GM18951 (cell line): Measurements from ENCODE around the gene ELL2.
"Not testable (repeated sequence)": the region's sequence is repeated elsewhere in the genome, so short reads cannot be mapped to it uniquely, and the experiment has no call there.

Experiments used
- POLR2A ChIP-seq: IDR thresholded peaks from 4 replicates; pipeline ENCODE4 v1.6.1; 2011; ENCODE audit warnings: mild to moderate bottlenecking; ENCODE audit not compliant: insufficient read length, insufficient read depth; ENCODE audit errors: extremely low read depth
- in situ Hi-C: fragments of 300-500 bp; cut with MboI; formaldehyde crosslinking; loops from one replicate; pipeline ENCODE4 v1.12.0; 2022; ENCODE audit warnings: low sequenced_read_pairs, mixed read lengths, inconsistent platforms; ENCODE audit not compliant: unreplicated experiment

ELL2 gene

GRCh38 chr5:95938766-95939165, 22.9 kb downstream of the ELL2 start:
- in situ Hi-C loops = no loop called here

GRCh38 chr5:95938347-95938746, 23.3 kb downstream of the ELL2 start:
- no peak for TF ChIP-seq POLR2A
- in situ Hi-C loops = no loop called here

More at GRCh38 chr5:95938766-95939165, 22.9 kb downstream of the ELL2 start:
- no peak for TF ChIP-seq POLR2A

GRCh38 chr5:95937607-95938152, 24.0 kb downstream of the ELL2 start:
- TF ChIP-seq POLR2A = no peak
- in situ Hi-C loops = no loop called here

- in situ Hi-C loops = no loop called here
- no peak for TF ChIP-seq POLR2A
Measured at GRCh38 chr5:95936812-95937397, 24.7 kb downstream of the ELL2 start.

GRCh38 chr5:95935553-95936100, 26.0 kb downstream of the ELL2 start:
- no peak for TF ChIP-seq POLR2A
- in situ Hi-C loops = no loop called here

- in situ Hi-C loops = no loop called here
Measured at GRCh38 chr5:95934207-95934804, 27.3 kb downstream of the ELL2 start.

GRCh38 chr5:95932941-95933340, 28.7 kb downstream of the ELL2 start:
- TF ChIP-seq POLR2A = no peak
- in situ Hi-C loops = no loop called here

More at GRCh38 chr5:95934207-95934804, 27.3 kb downstream of the ELL2 start:
- no peak for TF ChIP-seq POLR2A

- no peak for TF ChIP-seq POLR2A
- in situ Hi-C loops = no loop called here
Measured at GRCh38 chr5:95931079-95931833, 30.4 kb downstream of the ELL2 start.

GRCh38 chr5:95930141-95930930, 31.3 kb downstream of the ELL2 start:
- TF ChIP-seq POLR2A = no peak
- in situ Hi-C loops = no loop called here

- in situ Hi-C loops = no loop called here
- TF ChIP-seq POLR2A = no peak
Measured at GRCh38 chr5:95928724-95929253, 32.9 kb downstream of the ELL2 start.

GRCh38 chr5:95927927-95928723, 33.5 kb downstream of the ELL2 start:
- in situ Hi-C loops = no loop called here
- TF ChIP-seq POLR2A = no peak

GRCh38 chr5:95927300-95927699, 34.4 kb downstream of the ELL2 start:
- in situ Hi-C loops = not testable (repeated sequence)
